HEK293 (cell line): ENCODE results near the gene CGB2.

Source experiments
- ZNF398 ChIP-seq: fragments of 450-650 bp; formaldehyde crosslinking; IDR thresholded peaks from 2 replicates; pipeline ENCODE4 v1.5.1; 2017; ENCODE audit warnings: missing biosample characterization, missing genetic modification characterization
- ZNF514 ChIP-seq: fragments of 450-650 bp; formaldehyde crosslinking; IDR thresholded peaks from 2 replicates; pipeline ENCODE4 v1.5.1; 2016; ENCODE audit warnings: missing biosample characterization, missing genetic modification characterization
- TF ChIP-seq, protein P1 (sequence below): fragments of 450-650 bp; formaldehyde crosslinking; IDR thresholded peaks from 2 replicates; pipeline ENCODE4 v1.5.1; 2016; ENCODE audit warnings: missing biosample characterization, missing genetic modification characterization

DNA sequence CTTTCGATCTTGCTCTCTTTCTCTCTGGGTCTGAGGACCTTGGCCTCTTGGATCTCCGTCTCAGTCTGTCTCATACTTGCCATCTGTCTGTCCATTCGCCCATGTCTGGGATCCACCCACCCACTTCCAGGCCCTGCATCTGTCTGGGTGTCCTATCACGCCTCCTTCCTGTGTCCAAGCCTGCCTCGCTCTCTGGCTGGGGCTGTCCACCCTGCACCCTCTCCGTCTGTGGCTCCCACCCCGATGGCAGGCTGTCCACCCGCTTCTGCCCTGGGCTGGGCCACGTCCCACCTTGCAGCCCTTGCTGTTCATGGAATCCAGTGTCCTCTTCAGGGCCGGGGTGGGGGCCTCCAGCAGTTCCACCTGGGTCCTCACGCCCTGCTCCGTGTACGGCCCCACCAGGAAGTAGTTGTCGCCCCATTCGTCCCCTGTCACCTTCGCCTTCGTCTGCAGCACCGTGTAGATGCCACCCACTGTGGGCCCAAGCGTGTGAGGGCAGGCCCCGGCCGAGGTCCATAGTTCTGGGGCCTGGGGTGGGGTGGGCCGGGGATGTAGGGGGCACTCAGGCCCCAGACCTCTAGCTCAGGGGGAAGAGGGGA lies 40.6 kb upstream of the CGB2 start:
- TF ChIP-seq ZNF514 (tag by site-specific recombination), result no peak
- TF ChIP-seq ZNF398 (tag by site-specific recombination), result no peak
- TF ChIP-seq, protein P1, sequence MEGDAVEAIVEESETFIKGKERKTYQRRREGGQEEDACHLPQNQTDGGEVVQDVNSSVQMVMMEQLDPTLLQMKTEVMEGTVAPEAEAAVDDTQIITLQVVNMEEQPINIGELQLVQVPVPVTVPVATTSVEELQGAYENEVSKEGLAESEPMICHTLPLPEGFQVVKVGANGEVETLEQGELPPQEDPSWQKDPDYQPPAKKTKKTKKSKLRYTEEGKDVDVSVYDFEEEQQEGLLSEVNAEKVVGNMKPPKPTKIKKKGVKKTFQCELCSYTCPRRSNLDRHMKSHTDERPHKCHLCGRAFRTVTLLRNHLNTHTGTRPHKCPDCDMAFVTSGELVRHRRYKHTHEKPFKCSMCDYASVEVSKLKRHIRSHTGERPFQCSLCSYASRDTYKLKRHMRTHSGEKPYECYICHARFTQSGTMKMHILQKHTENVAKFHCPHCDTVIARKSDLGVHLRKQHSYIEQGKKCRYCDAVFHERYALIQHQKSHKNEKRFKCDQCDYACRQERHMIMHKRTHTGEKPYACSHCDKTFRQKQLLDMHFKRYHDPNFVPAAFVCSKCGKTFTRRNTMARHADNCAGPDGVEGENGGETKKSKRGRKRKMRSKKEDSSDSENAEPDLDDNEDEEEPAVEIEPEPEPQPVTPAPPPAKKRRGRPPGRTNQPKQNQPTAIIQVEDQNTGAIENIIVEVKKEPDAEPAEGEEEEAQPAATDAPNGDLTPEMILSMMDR (tag by site-specific recombination), result no peak
